ENCODE data around the gene NUBP1. TPM values are rescaled to one million over a fixed set of nuclear protein-coding genes. Genes with fewer than 3 reads are reported as not detected.
"Not testable (repeated sequence)": the region's sequence is repeated elsewhere in the genome, so short reads cannot be mapped to it uniquely, and the experiment has no call there.

The NUBP1 gene
- total RNA-seq, 1 donor from 2014 or later: 20.9 TPM

GRCh38 chr16:10769381-10769780 is 25.7 kb downstream of the NUBP1 start:
- DNase-seq (ENCODE audit: extremely low spot score in 2 of 2): no peak
- Histone ChIP-seq H3K4me1 (no peaks in the 10 kb centered on the region), H3K4me3 (no peak overlapping the region), H3K27ac (no peak overlapping the region), H3K36me3 (peaks cover 0 to 8% of the 10 kb centered on the region in 2 donors), H3K9me3 (no peaks in the 10 kb centered on the region), H3K27me3 (no peaks in the 10 kb centered on the region)
- TF ChIP-seq POLR2A (IDR thresholded peaks at IDR 0.05): no peak
- TF ChIP-seq CTCF (IDR thresholded peaks at IDR 0.05): no peak
- TF ChIP-seq POLR2AphosphoS5 (IDR thresholded peaks at IDR 0.05; ENCODE audit: insufficient read depth in 1 of 2, low read depth in 1 of 2): no peak
- intact Hi-C loops (cut with DNase I): no loop called here

- intact Hi-C loops (cut with DNase I): no loop called here
- H3K27me3 ChIP-seq: no peaks in the 10 kb centered on the region
- H3K9me3 ChIP-seq: no peaks in the 10 kb centered on the region
- H3K4me3 ChIP-seq: no peak overlapping the region
- DNase-seq (ENCODE audit: extremely low spot score in 2 of 2): no peak
- no peak for TF ChIP-seq POLR2A (IDR thresholded peaks at IDR 0.05)
- no peak for TF ChIP-seq CTCF (IDR thresholded peaks at IDR 0.05)
- no peak for TF ChIP-seq POLR2AphosphoS5 (IDR thresholded peaks at IDR 0.05; ENCODE audit: insufficient read depth in 1 of 2, low read depth in 1 of 2)
- H3K27ac ChIP-seq: no peak overlapping the region
- no peaks in the 10 kb centered on the region for H3K4me1 ChIP-seq
- H3K36me3 ChIP-seq: peaks cover 0 to 6% of the 10 kb centered on the region in 2 donors
Observed at GRCh38 chr16:10770907-10771306, 27.3 kb downstream of the NUBP1 start.

GRCh38 chr16:10776280-10776679 is 32.6 kb downstream of the NUBP1 start:
- TF ChIP-seq CTCF (IDR thresholded peaks at IDR 0.05): no peak
- no peak for TF ChIP-seq POLR2A (IDR thresholded peaks at IDR 0.05)
- no peak for TF ChIP-seq POLR2AphosphoS5 (IDR thresholded peaks at IDR 0.05; ENCODE audit: insufficient read depth in 1 of 2, low read depth in 1 of 2)
- no peak overlapping the region for H3K4me3 ChIP-seq
- intact Hi-C loops (cut with DNase I): no loop called here
- no peaks in the 10 kb centered on the region for H3K27me3 ChIP-seq
- H3K9me3 ChIP-seq: no peaks in the 10 kb centered on the region
- H3K36me3 ChIP-seq: no peaks in the 10 kb centered on the region
- no peaks in the 10 kb centered on the region for H3K4me1 ChIP-seq
- no peak for DNase-seq (ENCODE audit: extremely low spot score in 2 of 2)
- no peak overlapping the region for H3K27ac ChIP-seq

GRCh38 chr16:10776923-10777322 is 33.3 kb downstream of the NUBP1 start:
- H3K36me3 ChIP-seq; H3K27me3 ChIP-seq; H3K4me3 ChIP-seq; H3K4me1 ChIP-seq; H3K27ac ChIP-seq; intact Hi-C loops (cut with DNase I); DNase-seq (ENCODE audit: extremely low spot score in 2 of 2); H3K9me3 ChIP-seq: not testable (repeated sequence)

GRCh38 chr16:10777356-10777755 is 33.7 kb downstream of the NUBP1 start:
- Histone ChIP-seq H3K27ac (no peak overlapping the region), H3K36me3 (no peaks in the 10 kb centered on the region), H3K9me3 (no peaks in the 10 kb centered on the region), H3K4me1 (no peaks in the 10 kb centered on the region), H3K27me3 (no peaks in the 10 kb centered on the region), H3K4me3 (no peak overlapping the region)
- DNase-seq (ENCODE audit: extremely low spot score in 2 of 2): no peak
- TF ChIP-seq POLR2A (IDR thresholded peaks at IDR 0.05) (no peak), CTCF (IDR thresholded peaks at IDR 0.05) (no peak), POLR2AphosphoS5 (IDR thresholded peaks at IDR 0.05; ENCODE audit: insufficient read depth in 1 of 2, low read depth in 1 of 2) (no peak)
- intact Hi-C loops (cut with DNase I): no loop called here

- H3K4me1 ChIP-seq; H3K9me3 ChIP-seq; intact Hi-C loops (cut with DNase I): not testable (repeated sequence)
Observed at GRCh38 chr16:10779908-10780307, 36.3 kb downstream of the NUBP1 start.

More at GRCh38 chr16:10779908-10780307, 36.3 kb downstream of the NUBP1 start:
- not testable (repeated sequence) for H3K4me3 ChIP-seq; DNase-seq (ENCODE audit: extremely low spot score in 2 of 2); H3K27ac ChIP-seq; H3K36me3 ChIP-seq; H3K27me3 ChIP-seq
